ENCODE results near the gene CAMKMT. TPM values are rescaled to one million over a fixed set of nuclear protein-coding genes. Genes with fewer than 3 reads are reported as not detected.

Gene CAMKMT
- total and polyA plus RNA-seq, 9 of the 15 experiments (the other 6 are each of a cell fraction or from before 2014, with no cell fraction given), result 1.6 to 15.3 (median 7.4) TPM

DNA sequence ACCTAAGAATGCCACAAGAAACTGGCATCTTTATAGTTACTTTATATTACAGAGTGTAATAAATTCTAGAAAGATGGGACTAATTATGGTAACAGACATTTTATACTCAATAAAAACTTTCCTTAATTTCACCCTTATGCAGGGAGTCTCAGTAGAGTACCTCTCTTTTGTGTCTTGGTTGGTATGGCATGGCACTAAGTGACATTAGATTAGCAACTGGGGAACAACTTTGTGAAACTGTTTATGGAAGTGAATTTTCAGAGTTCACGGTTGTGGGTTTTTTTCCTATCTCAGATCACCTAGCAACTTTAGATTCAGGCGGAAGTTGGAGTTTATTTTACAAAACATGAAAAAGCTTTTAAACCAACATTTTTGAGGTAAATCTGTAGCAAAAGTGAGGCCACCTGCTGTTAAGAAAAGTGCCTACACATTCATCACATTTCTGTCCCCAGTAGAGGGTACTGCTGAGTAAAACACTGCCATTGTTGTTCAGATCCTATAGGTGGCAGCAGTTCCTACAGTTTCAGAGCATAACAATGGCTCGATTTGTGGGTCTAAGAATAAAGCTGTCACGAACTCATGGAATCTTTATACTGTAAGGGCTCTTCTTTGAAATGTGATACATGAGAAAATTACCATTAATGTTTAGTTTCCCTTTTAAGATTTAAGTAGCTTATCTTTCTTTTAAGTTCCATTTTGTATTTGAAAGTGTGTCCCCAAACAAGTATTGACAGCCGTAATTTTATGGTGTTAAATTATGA lies 117.6 kb downstream of the CAMKMT start (continued):
- TF ChIP-seq, protein P1, sequence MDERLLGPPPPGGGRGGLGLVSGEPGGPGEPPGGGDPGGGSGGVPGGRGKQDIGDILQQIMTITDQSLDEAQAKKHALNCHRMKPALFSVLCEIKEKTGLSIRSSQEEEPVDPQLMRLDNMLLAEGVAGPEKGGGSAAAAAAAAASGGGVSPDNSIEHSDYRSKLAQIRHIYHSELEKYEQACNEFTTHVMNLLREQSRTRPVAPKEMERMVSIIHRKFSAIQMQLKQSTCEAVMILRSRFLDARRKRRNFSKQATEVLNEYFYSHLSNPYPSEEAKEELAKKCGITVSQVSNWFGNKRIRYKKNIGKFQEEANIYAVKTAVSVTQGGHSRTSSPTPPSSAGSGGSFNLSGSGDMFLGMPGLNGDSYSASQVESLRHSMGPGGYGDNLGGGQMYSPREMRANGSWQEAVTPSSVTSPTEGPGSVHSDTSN (CRISPR knock-in tag; IDR thresholded peaks at IDR 0.05; ENCODE audit: low read depth), result no peak
- TF ChIP-seq, protein P1 (tag; conservative IDR thresholded peaks at IDR 0.05; ENCODE audit: low read depth), result no peak
- TF ChIP-seq, protein P2, sequence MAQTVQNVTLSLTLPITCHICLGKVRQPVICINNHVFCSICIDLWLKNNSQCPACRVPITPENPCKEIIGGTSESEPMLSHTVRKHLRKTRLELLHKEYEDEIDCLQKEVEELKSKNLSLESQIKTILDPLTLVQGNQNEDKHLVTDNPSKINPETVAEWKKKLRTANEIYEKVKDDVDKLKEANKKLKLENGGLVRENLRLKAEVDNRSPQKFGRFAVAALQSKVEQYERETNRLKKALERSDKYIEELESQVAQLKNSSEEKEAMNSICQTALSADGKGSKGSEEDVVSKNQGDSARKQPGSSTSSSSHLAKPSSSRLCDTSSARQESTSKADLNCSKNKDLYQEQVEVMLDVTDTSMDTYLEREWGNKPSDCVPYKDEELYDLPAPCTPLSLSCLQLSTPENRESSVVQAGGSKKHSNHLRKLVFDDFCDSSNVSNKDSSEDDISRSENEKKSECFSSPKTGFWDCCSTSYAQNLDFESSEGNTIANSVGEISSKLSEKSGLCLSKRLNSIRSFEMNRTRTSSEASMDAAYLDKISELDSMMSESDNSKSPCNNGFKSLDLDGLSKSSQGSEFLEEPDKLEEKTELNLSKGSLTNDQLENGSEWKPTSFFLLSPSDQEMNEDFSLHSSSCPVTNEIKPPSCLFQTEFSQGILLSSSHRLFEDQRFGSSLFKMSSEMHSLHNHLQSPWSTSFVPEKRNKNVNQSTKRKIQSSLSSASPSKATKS (CRISPR knock-in tag; IDR thresholded peaks at IDR 0.05), result no peak
- no peak for TF ChIP-seq LCOR (CRISPR knock-in tag; IDR thresholded peaks at IDR 0.05)
- peak; percentile 35 for TF ChIP-seq TBP (optimal IDR thresholded peaks at IDR 0.05; ENCODE audit: low read depth, low read length)
- TF ChIP-seq, protein P3, sequence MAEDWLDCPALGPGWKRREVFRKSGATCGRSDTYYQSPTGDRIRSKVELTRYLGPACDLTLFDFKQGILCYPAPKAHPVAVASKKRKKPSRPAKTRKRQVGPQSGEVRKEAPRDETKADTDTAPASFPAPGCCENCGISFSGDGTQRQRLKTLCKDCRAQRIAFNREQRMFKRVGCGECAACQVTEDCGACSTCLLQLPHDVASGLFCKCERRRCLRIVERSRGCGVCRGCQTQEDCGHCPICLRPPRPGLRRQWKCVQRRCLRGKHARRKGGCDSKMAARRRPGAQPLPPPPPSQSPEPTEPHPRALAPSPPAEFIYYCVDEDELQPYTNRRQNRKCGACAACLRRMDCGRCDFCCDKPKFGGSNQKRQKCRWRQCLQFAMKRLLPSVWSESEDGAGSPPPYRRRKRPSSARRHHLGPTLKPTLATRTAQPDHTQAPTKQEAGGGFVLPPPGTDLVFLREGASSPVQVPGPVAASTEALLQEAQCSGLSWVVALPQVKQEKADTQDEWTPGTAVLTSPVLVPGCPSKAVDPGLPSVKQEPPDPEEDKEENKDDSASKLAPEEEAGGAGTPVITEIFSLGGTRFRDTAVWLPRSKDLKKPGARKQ (CRISPR knock-in tag; IDR thresholded peaks at IDR 0.05), result no peak; the same call in 1 of the 2 replicates
- peak; percentile 13; the same call in 1 of the 2 replicates for TF ChIP-seq C11orf30 (IDR thresholded peaks at IDR 0.05; ENCODE audit: low read depth)
- TF ChIP-seq, protein P4, sequence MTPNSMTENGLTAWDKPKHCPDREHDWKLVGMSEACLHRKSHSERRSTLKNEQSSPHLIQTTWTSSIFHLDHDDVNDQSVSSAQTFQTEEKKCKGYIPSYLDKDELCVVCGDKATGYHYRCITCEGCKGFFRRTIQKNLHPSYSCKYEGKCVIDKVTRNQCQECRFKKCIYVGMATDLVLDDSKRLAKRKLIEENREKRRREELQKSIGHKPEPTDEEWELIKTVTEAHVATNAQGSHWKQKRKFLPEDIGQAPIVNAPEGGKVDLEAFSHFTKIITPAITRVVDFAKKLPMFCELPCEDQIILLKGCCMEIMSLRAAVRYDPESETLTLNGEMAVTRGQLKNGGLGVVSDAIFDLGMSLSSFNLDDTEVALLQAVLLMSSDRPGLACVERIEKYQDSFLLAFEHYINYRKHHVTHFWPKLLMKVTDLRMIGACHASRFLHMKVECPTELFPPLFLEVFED (CRISPR knock-in tag; conservative IDR thresholded peaks at IDR 0.05), result no peak
- TF ChIP-seq NCOA2 (IDR thresholded peaks at IDR 0.05; ENCODE audit: partially characterized antibody in 2 of 2), result peak in 1 of 2 experiments; percentile 38
- TF ChIP-seq MXI1 (IDR thresholded peaks at IDR 0.05; ENCODE audit: low read depth, low read length), result no peak
- TF ChIP-seq ZNF830 (CRISPR knock-in tag; IDR thresholded peaks at IDR 0.05), result no peak
- TF ChIP-seq ZNF124 (CRISPR knock-in tag; IDR thresholded peaks at IDR 0.05), result no peak
- TF ChIP-seq KLF1 (tag; IDR thresholded peaks at IDR 0.05), result no peak
- no peak for TF ChIP-seq FUS (optimal IDR thresholded peaks at IDR 0.05; ENCODE audit: low read depth, low read length)
- TF ChIP-seq, protein P5, sequence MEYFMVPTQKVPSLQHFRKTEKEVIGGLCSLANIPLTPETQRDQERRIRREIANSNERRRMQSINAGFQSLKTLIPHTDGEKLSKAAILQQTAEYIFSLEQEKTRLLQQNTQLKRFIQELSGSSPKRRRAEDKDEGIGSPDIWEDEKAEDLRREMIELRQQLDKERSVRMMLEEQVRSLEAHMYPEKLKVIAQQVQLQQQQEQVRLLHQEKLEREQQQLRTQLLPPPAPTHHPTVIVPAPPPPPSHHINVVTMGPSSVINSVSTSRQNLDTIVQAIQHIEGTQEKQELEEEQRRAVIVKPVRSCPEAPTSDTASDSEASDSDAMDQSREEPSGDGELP (CRISPR knock-in tag; IDR thresholded peaks at IDR 0.05; ENCODE audit: borderline replicate concordance), result no peak
